RPMI8226 (cell line): ENCODE measurements around the gene PLD1.
"Not testable (repeated sequence)": the region's sequence is repeated elsewhere in the genome, so short reads cannot be mapped to it uniquely, and the experiment has no call there.

Source experiments
- DNase-seq: peaks from one replicate; pipeline ENCODE4 v3.0.0-alpha.2; 2015

The PLD1 gene

GRCh38 chr3:171695426-171695825, 114.9 kb downstream of the PLD1 start:
- no peak for DNase-seq

GRCh38 chr3:171694888-171695287, 115.4 kb downstream of the PLD1 start:
- no peak for DNase-seq

- not testable (repeated sequence) for DNase-seq
Observed at GRCh38 chr3:171692551-171692950, 117.7 kb downstream of the PLD1 start.

- no peak for DNase-seq
Observed at GRCh38 chr3:171691485-171691884, 118.8 kb downstream of the PLD1 start.

GRCh38 chr3:171690281-171690680, 120.0 kb downstream of the PLD1 start:
- DNase-seq, result no peak

- DNase-seq, result no peak
Observed at GRCh38 chr3:171688593-171688992, 121.7 kb downstream of the PLD1 start.

- no peak for DNase-seq
Observed at GRCh38 chr3:171688002-171688401, 122.3 kb downstream of the PLD1 start.

- DNase-seq, result no peak
Observed at GRCh38 chr3:171687581-171687980, 122.7 kb downstream of the PLD1 start.

- no peak for DNase-seq
Observed at GRCh38 chr3:171687064-171687463, 123.2 kb downstream of the PLD1 start.

GRCh38 chr3:171685116-171685895, 125.0 kb downstream of the PLD1 start:
- DNase-seq, result no peak

- DNase-seq, result no peak
Observed at GRCh38 chr3:171684221-171684620, 126.1 kb downstream of the PLD1 start.

- DNase-seq, result no peak
Observed at GRCh38 chr3:171682743-171683142, 127.5 kb downstream of the PLD1 start.

GRCh38 chr3:171680726-171681411, 129.4 kb downstream of the PLD1 start:
- no peak for DNase-seq

GRCh38 chr3:171678971-171679492, 131.3 kb downstream of the PLD1 start:
- no peak for DNase-seq

GRCh38 chr3:171677706-171678105, 132.6 kb downstream of the PLD1 start:
- no peak for DNase-seq

- no peak for DNase-seq
Observed at GRCh38 chr3:171676601-171677175, 133.6 kb downstream of the PLD1 start.

- no peak for DNase-seq
Observed at GRCh38 chr3:171673951-171674350, 136.3 kb downstream of the PLD1 start.

- no peak for DNase-seq
Observed at GRCh38 chr3:171672538-171672937, 137.7 kb downstream of the PLD1 start.

- no peak for DNase-seq
Observed at GRCh38 chr3:171672124-171672523, 138.2 kb downstream of the PLD1 start.

GRCh38 chr3:171671709-171672108, 138.6 kb downstream of the PLD1 start:
- no peak for DNase-seq

GRCh38 chr3:171666516-171666915, 143.8 kb downstream of the PLD1 start:
- no peak for DNase-seq

GRCh38 chr3:171663805-171664204, 146.5 kb downstream of the PLD1 start:
- DNase-seq, result no peak

- DNase-seq, result no peak
Observed at GRCh38 chr3:171661484-171661883, 148.8 kb downstream of the PLD1 start.

- no peak for DNase-seq
Observed at GRCh38 chr3:171660188-171660587, 150.1 kb downstream of the PLD1 start.
